WTC11 (cell line): ENCODE data around the gene USP34.

Source experiments
- CREB1 ChIP-seq: sonication (generic); formaldehyde crosslinking; IDR thresholded peaks from 2 replicates; pipeline ENCODE4 v1.8.0; 2023; ENCODE audit warnings: mild to moderate bottlenecking, missing genetic modification reagents
- IRF2 ChIP-seq: sonication (generic); formaldehyde crosslinking; IDR thresholded peaks from 2 replicates; pipeline ENCODE4 v1.8.0; 2022; ENCODE audit warnings: low read depth, missing genetic modification reagents, borderline replicate concordance
- KAT7 ChIP-seq: sonication (generic); formaldehyde crosslinking; IDR thresholded peaks from 2 replicates; pipeline ENCODE4 v1.8.1; 2023; ENCODE audit warnings: missing genetic modification reagents, mild to moderate bottlenecking, borderline replicate concordance
- MAX ChIP-seq: sonication (generic); formaldehyde crosslinking; IDR thresholded peaks from 2 replicates; pipeline ENCODE4 v1.8.0; 2022; ENCODE audit warnings: mild to moderate bottlenecking, missing genetic modification reagents
- NFE2L1 ChIP-seq: sonication (generic); formaldehyde crosslinking; IDR thresholded peaks from 2 replicates; pipeline ENCODE4 v1.8.1; 2023; ENCODE audit warnings: missing genetic modification reagents
- NFYB ChIP-seq: sonication (generic); formaldehyde crosslinking; conservative IDR thresholded peaks from 2 replicates; pipeline ENCODE4 v1.8.0; 2022; ENCODE audit warnings: low read depth, missing genetic modification reagents
- TCF7 ChIP-seq: sonication (generic); formaldehyde crosslinking; IDR thresholded peaks from 2 replicates; pipeline ENCODE4 v1.8.0; 2022; ENCODE audit warnings: mild to moderate bottlenecking, low read depth, missing genetic modification reagents, moderate library complexity
- ZNF281 ChIP-seq: sonication (generic); formaldehyde crosslinking; IDR thresholded peaks from 2 replicates; pipeline ENCODE4 v1.8.0; 2023; ENCODE audit warnings: mild to moderate bottlenecking, missing genetic modification reagents
- ZNF671 ChIP-seq: fragments of 250-450 bp; sonication (Bioruptor Pico); IDR thresholded peaks from 2 replicates; pipeline ENCODE4 v1.8.0; 2021; ENCODE audit warnings: mild to moderate bottlenecking
- TF ChIP-seq, protein P1 (sequence below): fragments of 200-600 bp; IDR thresholded peaks from 2 replicates; pipeline ENCODE4 v1.8.0; 2022; ENCODE audit warnings: antibody characterized with exemption
- TF ChIP-seq, protein P2 (sequence below): sonication (generic); formaldehyde crosslinking; conservative IDR thresholded peaks from 2 replicates; pipeline ENCODE4 v1.8.1; 2022; ENCODE audit warnings: mild to moderate bottlenecking, missing genetic modification reagents

DNA sequence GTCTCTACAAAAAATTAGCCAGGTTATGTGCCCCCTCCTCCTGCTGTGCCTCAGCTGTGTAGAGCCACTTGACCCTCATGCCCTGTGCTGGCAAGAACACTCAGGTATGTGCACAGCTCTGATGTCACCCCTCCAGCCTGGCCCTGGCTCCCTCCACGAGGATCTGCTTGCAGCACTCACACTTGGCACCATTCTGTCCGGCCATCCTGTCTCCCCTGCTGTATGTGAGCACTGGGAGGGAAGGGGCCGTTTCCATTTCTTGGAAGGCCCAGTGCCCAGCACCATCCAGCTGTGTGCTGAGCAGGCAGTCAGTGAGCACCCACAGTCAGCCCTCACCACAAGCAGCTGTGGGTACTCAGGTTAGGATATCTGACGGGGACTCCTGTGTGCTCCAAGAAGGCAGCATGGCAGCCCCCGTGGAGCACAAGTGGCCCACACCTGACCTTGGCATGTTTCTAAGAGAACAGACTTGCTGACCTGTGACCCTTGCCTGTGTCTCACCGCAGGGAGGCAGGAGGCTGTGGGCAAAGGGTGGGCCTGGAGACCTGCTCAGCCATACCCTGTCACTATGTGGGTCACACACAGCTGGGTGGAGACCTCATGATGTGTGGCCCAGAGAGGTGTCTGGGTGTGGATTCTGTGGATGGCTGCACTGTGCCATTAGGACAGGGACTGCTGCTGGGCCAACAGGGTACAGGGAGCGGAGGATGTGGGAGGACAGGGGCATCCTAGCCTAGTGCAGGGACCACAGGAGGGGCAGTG lies 31.5 kb downstream of the USP34 start:
- TF ChIP-seq, protein P1, sequence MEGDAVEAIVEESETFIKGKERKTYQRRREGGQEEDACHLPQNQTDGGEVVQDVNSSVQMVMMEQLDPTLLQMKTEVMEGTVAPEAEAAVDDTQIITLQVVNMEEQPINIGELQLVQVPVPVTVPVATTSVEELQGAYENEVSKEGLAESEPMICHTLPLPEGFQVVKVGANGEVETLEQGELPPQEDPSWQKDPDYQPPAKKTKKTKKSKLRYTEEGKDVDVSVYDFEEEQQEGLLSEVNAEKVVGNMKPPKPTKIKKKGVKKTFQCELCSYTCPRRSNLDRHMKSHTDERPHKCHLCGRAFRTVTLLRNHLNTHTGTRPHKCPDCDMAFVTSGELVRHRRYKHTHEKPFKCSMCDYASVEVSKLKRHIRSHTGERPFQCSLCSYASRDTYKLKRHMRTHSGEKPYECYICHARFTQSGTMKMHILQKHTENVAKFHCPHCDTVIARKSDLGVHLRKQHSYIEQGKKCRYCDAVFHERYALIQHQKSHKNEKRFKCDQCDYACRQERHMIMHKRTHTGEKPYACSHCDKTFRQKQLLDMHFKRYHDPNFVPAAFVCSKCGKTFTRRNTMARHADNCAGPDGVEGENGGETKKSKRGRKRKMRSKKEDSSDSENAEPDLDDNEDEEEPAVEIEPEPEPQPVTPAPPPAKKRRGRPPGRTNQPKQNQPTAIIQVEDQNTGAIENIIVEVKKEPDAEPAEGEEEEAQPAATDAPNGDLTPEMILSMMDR, result no peak
- TF ChIP-seq MAX (CRISPR knock-in tag) (no peak), NFE2L1 (CRISPR knock-in tag) (no peak), CREB1 (CRISPR knock-in tag) (no peak), IRF2 (no peak), NFYB (no peak), ZNF671 (CRISPR knock-in tag) (no peak), TCF7 (CRISPR knock-in tag) (no peak), ZNF281 (no peak), KAT7 (CRISPR knock-in tag) (no peak)
- TF ChIP-seq, protein P2, sequence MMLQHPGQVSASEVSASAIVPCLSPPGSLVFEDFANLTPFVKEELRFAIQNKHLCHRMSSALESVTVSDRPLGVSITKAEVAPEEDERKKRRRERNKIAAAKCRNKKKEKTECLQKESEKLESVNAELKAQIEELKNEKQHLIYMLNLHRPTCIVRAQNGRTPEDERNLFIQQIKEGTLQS (CRISPR knock-in tag), result no peak
